Inflammatory macrophage treated with lipopolysaccharide for 1 hour (primary cell): Measurements from ENCODE around the gene HOXB7.

Source experiments
- DNase-seq, 2 donors: peaks; one replicate each; pipeline ENCODE4 v3.0.0-alpha.2; 2020 to 2022

Gene HOXB7

GRCh38 chr17:48564188-48565021 lies 46.4 kb downstream of the HOXB7 start:
- DNase-seq = no peak

GRCh38 chr17:48563867-48564187 lies 47.0 kb downstream of the HOXB7 start:
- DNase-seq = no peak

- DNase-seq = no peak
Measured at GRCh38 chr17:48563385-48563838, 47.4 kb downstream of the HOXB7 start.

- DNase-seq = no peak
Measured at GRCh38 chr17:48562934-48563333, 47.9 kb downstream of the HOXB7 start.

GRCh38 chr17:48561884-48562810 lies 48.7 kb downstream of the HOXB7 start:
- no peak for DNase-seq

- DNase-seq = no peak
Measured at GRCh38 chr17:48559840-48560817, 50.7 kb downstream of the HOXB7 start.

GRCh38 chr17:48559122-48559839 lies 51.5 kb downstream of the HOXB7 start:
- DNase-seq = no peak

- DNase-seq = no peak
Measured at GRCh38 chr17:48558831-48559121, 52.0 kb downstream of the HOXB7 start.

- DNase-seq = no peak
Measured at GRCh38 chr17:48558057-48558830, 52.6 kb downstream of the HOXB7 start.
